Posterior vena cava (tissue), 2 donors: ENCODE measurements around the gene PHACTR1. TPM values are rescaled to one million over a fixed set of nuclear protein-coding genes. Genes with fewer than 3 reads are reported as not detected.
A peak's percentile ranks its signal among the peaks of the same experiment; 100 is the strongest.
"Not testable (repeated sequence)": the region's sequence is repeated elsewhere in the genome, so short reads cannot be mapped to it uniquely, and the experiment has no call there.

Experiments used
- DNase-seq: peaks from one replicate; pipeline ENCODE4 v3.0.0-alpha.2; 2020; ENCODE audit warnings: low spot score
- intact Hi-C, 2 donors: fragments of 100-400 bp; cut with DNase I; formaldehyde crosslinking; loops; one replicate each; pipeline versions ENCODE4 v1.14.1 to v1.14.2; 2022 to 2023
- total RNA-seq, 2 donors: library from RNA; stranded (reverse); fragmentation: NEBNext Ultra II Directional; extraction: Animal tissue kit (Norgen Biotek cat#: 25700); gene quantifications; one replicate each; pipeline ENCODE4 v1.2.1, GENCODE V29; 2021
- donor health status: DM: yes; HTN: yes; CAD: no.
- donor health status: DM: yes; HTN: yes; CAD: no.

PHACTR1 gene
- total RNA-seq, 2 donors from 2014 or later, result 6.6 to 9.0 TPM

DNA sequence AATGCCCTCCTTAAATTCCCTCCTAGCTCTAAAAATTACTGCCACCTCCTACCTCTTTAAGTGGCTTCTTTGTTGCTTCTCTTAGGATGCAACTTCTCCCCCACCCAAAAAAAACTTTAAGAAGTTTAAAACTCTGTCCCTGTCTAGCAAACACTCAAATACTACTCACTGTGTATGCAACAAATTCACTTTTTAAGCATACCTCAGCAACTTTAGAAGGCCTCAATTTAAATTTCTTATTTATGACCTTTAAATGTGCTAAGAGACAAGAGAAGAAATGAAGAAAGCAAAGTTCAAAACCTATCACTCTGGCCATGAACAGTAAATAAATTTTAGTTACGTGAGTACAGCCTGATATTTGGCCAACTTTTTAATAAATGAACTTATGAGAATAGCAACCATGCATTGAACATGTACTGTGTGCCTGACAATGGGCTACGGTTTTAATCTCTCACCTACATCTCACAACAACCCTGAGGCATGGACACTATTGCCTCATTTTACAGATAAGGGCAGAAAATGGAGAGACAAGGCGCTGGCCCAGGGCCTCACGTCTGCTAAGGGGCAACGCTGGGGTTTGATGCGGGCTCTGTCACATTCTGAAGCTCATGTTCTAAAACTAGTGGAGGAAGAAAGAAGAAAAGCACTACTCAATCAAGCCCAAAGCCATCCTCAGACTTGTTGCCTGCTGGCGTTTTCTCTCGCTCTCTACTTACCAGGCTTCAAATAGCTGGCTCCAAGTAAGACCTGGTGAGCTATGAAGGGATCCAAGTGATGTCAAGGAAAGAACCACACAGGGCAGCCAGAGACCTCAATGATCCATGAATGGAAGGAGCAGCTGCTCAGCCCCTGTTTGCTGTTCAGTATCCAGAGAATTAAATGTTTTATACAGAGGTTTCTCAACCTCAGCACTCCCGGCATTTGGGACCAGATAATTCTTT is 512.0 kb downstream of the PHACTR1 start:
- DNase-seq, result no peak
- intact Hi-C loops, result no loop called here

DNA sequence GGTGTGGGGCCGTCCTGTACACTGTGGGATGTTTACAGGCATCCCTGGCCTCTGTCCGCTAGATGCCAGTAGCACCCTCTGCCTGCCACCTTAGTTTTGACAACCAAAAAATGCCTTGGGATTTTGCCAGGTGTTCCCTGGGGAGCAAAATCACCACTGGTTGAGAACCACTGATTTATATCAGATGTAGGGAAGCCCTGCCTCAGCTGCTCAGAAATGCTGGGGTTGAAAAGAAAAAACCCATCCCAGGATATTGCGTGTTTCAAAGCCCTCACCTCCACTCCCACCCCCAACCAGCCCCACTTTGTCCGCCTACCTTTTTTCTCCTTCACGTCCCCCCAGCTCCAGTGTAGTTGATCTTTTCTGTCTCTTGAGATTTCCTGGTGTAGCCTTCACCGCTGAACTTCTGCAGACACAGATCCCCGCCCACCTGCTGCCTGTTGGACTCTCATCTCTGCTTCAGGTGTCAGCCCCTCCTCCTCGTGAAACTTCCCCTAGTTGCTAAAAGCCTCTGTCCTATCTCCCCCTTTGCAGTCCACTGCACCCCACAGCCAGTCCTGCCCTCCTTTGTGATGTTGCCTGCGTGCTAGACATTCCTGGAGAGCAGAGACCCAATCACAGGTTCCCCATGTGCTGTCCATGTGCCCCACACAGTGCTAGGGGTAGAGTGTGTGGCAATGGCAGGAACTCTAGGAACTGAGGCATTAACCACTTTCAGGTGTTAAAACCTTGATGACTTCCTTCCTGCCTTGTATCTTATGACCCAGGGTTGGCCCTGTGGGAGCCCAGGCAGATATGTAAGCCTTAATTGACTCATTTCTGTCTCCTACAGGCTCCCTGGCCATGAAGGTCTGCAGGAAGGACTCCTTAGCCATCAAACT is 512.9 kb downstream of the PHACTR1 start:
- intact Hi-C loops, result no loop called here
- peak; percentile 66 for DNase-seq

DNA sequence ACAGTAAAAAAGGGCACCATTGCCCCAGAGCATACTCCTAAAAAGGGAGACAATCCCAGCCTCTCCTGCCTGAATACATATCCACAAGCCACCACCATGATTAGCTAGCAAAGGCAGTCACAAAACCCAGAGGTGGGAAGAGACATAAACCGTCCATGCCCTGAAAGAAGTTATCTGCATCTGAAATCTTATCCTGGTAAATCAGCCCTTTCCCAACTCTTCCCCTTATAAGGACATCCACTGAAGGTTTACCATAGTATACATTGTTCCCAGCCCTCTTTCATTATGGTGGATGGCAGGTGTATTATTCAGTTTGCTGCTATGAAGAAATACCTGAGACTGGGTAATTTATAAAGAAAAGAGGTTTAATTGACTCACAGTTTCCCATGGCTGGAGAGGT is 516.5 kb downstream of the PHACTR1 start:
- DNase-seq, result no peak
- intact Hi-C loops, result no loop called here

DNA sequence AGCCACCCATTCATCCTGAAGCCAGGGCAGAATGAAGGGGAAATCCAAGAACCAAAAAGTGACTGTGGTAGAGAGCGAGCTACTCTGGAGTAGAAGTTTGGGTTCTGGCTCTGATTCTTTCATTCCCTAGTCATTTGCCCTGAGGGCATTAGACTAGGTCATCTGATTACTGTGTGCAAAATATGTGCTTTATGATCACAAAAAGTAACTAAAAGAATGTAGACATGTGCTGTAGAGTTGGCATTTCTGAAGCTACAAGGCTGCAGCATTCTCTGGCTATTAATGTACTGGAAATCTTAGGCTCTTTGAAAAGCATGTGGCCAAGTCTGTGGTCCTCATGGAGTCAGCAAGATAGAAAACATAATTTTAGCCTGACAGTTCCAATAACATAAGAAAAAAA is 517.6 kb downstream of the PHACTR1 start:
- intact Hi-C loops, result no loop called here
- no peak for DNase-seq

DNA sequence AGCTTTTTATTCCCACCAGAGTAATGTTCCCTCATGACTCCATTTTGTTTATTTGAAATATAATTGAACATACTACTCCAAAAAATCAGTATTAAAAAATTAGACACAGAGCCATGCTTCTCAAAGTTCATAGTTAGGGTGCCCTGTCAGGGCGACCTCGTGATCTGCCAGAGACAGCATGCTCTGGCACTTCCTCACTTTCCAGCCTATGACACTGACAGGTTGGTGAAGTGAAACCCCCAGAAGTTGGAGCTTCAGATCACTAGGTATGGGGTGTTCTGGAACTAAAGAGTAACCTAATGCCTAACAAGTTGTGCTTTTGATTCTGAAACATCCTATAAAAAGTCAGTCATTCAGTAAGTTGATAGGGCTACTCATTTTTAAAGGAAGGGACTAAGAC is 518.8 kb downstream of the PHACTR1 start:
- intact Hi-C loops, result no loop called here
- no peak for DNase-seq

DNA sequence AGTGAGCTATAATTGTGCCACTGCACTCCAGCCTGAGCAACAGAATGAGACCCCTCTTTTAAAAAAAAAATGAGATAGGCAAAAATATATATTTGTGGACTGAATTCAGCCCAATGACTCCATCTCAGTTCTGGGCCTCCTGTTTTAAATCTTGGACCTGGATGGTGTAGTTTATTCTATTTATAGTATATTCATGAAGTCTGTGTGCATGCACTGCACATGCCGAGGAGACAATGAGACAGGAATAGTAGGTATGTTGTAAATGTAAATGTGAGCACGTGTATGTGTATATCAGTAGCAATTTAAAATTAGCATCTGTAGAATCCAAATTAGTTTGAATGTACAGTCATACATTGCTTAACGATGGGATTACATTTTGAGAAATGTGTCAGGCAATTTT is 520.8 kb downstream of the PHACTR1 start:
- intact Hi-C loops, result no loop called here

DNA sequence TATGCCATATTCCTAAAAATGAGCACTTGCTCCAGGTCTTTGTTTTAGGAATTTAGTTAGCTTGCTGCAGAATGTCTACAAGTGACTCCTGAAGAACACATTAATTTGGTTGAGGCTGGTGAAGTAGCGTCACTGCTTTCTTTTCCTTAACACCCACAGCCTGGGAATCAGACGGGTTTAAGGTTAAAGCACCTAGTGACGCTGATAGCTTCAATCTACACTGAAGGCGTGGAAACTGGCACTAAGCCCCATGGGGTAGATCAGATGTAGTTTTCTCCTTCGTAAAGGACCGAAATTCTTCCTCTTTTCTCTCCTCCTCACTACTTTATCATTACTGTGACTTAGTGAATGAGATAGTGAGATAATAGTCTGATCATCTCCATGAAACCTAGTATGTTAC is 521.5 kb downstream of the PHACTR1 start:
- intact Hi-C loops, result no loop called here
- no peak for DNase-seq

More for the DNA sequence above, 520.8 kb downstream of the PHACTR1 start:
- DNase-seq, result no peak

DNA sequence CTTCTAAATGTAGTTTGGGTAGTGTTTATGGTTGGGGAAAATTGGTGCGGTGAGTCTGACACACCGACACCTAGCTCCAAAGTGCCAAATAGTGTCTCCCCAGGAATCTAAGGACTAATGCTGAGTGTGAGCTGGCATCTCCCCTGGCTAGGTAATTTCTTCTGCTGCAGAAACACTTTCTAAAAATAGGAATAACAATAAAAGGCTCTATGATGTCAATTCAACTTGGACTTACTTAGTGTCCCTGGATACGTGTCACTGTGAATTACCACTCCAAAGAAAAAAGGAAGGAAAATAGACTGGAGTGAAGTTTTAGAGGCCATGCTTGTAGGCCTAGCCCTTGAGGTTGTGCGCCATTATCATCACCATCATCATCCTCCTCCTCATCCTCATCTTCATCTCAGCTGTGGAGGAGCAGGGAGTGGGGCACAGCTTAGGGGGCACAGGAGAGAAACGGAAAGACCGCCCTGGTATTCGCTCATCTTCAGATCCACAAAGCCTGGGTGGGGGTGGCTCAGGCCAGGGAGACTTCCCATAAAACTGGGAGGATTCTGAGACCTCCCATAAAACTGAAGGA is 522.2 kb downstream of the PHACTR1 start:
- intact Hi-C loops, result no loop called here
- DNase-seq, result no peak

DNA sequence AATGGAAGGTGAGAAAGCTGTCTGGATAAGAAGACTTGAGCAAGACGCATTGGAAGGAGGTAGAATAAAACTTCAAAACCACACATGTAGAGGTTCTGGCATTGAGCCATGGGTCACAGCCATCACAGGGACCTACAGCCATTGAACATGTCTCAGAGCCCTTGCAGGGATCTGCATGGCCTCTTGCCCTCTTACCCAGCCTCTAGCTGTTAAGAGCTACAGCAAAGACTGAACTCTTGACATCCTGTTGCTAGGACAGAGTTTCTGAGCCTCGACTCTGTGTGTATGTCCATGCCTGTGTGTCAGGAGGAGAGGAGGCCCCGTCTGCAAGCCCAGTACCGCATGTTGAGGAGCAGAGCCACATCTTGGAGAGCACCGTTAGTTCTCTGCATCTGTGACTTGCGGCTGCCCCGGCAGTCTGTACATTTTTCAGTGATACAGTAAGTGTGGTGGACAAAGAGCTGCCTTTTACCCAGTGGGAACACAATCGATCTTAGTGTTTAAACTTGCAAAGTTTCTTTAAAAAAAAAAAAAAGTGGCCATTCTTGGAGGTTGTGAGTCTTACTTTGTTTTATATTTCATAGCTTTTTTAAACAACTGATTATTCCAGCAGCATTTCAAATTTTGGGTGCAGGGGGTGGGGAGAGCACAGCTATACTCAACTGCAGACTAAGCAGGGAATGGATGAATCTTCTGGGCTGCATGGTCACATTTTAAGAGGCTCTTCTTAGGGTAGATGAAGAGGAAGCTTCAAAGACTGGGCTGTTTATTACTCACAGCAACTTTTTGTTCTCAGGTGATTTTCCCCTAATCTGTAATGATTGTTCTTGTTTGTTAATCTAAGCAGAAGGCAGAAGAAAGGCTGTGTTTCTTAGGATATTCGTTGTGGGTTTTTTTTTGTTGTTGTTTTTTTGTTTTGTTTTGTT is 523.2 kb downstream of the PHACTR1 start:
- no peak for DNase-seq
- intact Hi-C loops, result no loop called here

DNA sequence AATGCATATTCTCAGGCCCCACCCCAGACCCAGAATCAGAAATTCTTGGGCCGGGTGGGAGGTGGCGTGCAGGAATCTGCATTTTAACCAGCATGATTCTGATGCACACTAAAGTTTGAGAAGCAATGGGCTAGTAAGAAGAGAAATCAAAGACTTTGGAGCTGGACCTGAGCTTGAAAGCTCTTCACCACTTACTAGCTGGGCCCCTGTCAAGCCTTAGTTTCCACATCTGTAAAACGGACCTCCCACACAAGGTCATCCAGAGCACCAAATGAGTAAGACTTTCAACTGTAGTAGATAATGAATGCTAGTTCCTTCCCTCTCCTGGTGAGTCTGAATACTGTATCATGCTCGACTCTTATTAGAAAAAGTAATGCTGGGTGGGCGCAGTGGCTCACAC is 524.8 kb downstream of the PHACTR1 start:
- DNase-seq, result no peak
- intact Hi-C loops, result no loop called here

DNA sequence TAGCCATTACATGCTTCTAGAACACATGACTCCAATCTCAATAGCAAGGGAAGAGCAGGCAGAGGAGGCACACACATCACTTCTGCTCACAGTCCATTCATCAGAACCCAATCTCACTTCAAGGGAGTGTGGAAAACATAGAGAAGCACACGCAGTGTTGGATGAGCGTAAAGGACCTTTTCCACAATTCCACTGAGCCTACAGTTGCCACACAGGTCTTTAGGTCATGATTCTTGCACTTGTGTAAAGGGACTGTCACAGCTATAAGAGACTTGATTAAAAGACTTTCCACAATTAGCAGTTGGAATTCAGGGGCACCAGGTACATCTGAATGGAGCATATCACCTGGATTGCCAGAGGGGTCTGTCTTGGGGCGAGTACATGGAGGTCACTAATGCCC is 525.6 kb downstream of the PHACTR1 start:
- DNase-seq, result no peak
- intact Hi-C loops, result no loop called here

DNA sequence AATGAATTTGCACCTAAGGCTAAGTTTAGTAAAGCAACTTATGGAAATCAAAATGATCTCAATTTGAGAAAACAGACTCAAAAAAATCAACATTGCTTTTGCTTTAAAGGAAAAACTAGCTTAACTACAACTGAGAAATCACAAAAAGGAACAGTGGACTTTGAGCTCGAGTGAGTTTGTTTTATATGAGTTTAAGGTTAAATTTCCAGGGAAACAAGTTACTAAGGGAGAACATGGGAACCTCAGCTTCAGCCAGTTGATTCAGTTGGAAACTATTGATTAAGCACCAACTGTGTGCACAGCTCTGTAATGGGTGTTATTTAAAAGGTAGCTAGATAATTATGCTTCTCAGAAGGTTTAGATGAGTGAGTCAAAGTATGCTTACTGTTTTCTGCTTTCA is 526.0 kb downstream of the PHACTR1 start:
- intact Hi-C loops, result no loop called here
- no peak for DNase-seq

DNA sequence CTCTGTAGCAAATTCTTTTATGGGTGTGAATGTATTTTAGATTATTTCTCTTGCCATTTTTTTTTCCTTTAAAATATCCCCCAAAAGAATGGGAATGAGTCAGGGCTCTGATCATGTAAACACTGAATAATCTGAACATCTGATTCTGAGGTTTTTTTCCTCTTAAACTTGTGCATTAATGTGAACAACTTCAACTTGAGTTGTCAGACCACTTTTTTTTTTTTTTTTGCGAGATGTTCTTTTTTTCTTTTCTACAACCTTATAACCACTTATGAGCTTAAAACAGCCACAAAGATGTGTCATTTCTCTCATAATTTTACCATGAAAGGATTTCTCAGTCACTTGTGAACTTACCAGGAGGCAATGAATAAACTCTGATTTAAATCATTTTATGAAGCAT is 526.5 kb downstream of the PHACTR1 start:
- intact Hi-C loops, result no loop called here
- DNase-seq, result no peak

DNA sequence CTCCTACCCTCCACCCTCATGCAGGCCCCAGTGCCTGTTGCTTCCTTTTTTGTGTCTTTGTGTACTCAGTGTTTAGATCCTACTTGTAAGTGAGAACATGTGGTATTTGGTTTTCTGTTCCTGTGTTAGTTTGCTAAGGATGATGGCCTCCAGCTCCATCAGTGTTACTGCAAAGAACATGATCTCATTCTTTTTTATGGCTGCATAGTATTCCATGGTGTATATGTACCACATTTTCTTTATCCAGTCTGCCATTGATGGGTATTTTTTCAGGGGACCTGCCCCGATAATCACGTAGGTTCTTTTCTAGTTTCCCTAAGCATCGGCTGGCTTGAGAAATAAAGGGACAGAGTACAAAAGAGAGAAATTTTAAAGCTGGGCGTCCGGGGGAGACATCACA is 527.2 kb downstream of the PHACTR1 start:
- DNase-seq, intact Hi-C loops: not testable (repeated sequence)

DNA sequence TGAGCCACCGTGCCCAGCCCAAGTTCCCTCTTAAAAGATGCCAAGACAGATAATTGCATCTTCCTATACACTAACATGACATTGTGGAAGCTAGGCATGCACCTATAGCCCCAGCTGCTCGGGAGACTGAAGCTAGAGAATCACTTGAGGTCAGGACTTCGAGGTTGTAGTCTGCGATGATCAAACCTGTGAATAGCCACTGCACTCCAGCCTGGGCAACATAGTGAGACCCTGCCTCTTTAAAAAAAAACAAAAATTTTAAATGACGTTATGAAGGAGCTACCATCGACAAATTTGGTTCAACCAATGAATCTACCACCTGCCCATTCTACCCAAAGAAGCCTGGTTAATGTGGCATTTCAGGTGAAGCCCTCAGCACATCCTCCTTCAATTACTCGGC is 531.1 kb downstream of the PHACTR1 start:
- intact Hi-C loops, result no loop called here

DNA sequence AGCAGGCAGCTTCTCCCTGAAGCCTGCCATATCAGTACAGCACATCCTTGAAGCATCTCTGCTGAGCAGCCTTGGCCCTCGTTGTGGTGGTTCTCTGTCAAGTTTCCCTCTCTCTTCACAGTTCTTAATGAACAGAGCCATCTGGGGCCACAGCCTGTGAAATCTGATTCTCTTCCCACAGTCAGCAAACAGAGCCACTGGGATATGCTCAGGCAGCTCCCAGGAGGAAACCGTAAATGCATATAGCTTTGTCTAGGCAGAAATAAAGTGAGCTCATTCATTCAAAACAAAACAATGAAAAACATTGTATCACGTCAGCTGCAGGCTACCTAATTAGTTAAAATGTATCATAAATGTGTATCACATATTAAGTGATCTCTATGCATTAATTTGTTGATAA is 531.5 kb downstream of the PHACTR1 start:
- no peak for DNase-seq
- intact Hi-C loops, result no loop called here

More for the DNA sequence above, 531.1 kb downstream of the PHACTR1 start:
- DNase-seq, result no peak

DNA sequence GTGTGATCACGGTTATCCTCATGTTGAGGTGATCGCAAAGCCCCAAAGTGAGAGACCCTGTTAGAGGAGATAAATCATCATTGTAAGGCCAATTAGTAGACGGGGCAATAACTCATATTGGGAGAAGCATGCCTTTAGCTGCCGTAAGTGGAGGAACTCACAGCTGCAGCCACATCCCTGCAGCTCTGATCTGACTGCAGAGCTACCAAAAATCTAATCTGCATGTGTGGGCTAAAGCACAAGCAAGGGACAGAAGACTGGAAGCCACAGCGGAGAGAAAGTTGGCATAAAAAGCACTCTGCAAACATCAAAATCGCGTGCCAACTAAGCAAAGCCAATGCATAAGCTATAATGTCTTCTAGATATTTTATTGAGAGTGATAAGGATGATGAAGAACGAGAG is 532.0 kb downstream of the PHACTR1 start:
- intact Hi-C loops, result no loop called here

DNA sequence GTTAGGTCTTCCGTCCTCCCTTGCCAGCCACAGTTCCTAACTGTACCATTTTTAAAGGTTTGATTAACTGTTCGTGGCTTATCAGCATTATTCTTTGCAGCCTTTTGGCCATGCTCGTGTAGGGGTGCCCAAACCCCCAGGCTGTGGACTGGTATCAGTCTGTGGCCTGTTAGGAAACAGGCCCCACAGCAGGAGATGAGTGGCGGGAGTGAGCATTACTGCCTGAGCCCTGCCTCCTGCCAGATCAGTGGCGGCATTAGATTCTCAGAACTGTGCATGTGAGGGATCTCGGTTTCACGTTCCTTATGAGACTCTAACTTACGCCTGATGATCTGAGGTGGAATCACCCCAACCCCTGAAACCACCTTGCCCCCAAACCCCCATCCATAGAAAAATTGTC is 532.4 kb downstream of the PHACTR1 start:
- intact Hi-C loops, result no loop called here
- no peak for DNase-seq

More for the DNA sequence above, 532.0 kb downstream of the PHACTR1 start:
- no peak for DNase-seq

DNA sequence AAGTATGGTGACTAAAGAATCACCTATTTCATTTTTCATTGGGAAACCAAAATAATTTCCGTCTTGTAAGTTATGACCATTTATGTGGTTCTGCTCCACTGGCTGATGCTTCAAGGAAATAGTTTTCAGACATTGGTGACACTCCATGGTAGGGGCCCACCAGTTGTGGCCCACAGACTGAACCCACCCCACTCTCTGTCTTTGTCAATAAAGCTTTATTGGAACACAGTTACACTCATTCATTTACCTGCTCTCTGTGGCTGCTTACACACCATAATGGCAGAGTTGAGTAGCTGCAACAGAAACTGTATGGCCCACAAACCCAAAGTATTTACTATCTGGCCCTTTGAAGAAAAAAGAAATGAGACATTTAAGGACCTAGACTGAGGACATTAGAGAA is 533.2 kb downstream of the PHACTR1 start:
- intact Hi-C loops, result no loop called here
- DNase-seq, result no peak
